Gastrocnemius medialis (tissue), 4 donors: Measurements from ENCODE around the gene RAD51B.

Source experiments
- CTCF ChIP-seq, 5 experiments: fragments of 450-650 bp in 3 of 5; fragments of 200-600 bp in 2 of 5; sonication (generic) in 2 of 5; IDR thresholded peaks in 4 of 5; conservative IDR thresholded peaks in 1 of 5; 1 replicate in 4 of 5; 2 replicates in 1 of 5; pipeline ENCODE4 v1.5.1; 2016 to 2019; ENCODE audit warnings: antibody characterized with exemption in 5 of 5, mild to moderate bottlenecking in 3 of 5, moderate library complexity in 3 of 5
- POLR2A ChIP-seq, 2 donors: fragments of 450-650 bp; IDR thresholded peaks; one replicate each; pipeline ENCODE4 v1.6.1; 2017; ENCODE audit warnings: antibody characterized with exemption in 2 of 2, mild to moderate bottlenecking in 2 of 2, moderate library complexity in 2 of 2

DNA sequence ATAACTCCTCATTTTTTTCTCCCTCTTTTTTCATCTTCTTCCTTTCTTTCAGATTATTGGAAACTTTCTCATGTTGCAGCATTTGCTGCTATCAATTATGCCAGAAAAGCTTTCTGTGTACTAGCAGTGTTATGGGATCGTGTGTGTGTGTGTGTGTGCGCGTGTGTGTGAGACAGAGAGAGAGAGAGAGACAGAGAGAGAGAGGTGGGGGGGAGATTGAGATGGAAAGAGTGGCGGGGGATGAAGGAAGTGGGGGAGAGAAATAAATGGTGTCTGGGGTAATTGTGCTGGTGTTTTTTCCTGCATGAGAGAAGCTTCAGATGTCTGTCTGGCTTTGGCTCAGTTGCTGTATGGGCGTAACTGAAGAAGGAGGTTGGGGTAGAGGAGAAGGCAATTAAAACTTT, 268.9 kb downstream of the RAD51B start:
- TF ChIP-seq POLR2A (IDR thresholded peaks at IDR 0.05): no peak
- TF ChIP-seq CTCF (IDR thresholded peaks at IDR 0.05 in 4 of 5, conservative IDR thresholded peaks at IDR 0.05 in 1 of 5): no peak
